ENCODE measurements around the gene GBX1.

DNA sequence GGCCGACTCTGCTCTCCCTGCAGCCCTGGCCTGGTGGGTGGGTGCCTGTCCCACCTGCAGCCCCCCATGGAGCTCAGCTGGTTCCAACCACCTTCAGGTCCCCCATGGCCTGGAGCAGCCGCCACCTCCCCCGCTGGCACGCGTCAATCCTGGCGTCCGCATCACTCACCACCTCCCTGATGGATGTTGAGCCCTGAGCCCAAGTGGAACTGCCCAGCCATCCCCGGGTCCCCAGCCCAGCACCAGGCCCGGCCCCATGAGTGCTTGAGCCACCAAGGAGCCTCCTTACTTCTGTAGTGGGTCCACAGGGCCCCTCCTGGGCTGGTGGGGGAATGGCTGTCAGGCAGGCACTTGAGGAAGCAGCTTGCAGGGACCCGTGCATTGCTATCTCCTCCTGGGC lies 66.6 kb downstream of the GBX1 start:
- no peak for TF ChIP-seq POLR2A (IDR thresholded peaks at IDR 0.05)
- TF ChIP-seq, protein P1, sequence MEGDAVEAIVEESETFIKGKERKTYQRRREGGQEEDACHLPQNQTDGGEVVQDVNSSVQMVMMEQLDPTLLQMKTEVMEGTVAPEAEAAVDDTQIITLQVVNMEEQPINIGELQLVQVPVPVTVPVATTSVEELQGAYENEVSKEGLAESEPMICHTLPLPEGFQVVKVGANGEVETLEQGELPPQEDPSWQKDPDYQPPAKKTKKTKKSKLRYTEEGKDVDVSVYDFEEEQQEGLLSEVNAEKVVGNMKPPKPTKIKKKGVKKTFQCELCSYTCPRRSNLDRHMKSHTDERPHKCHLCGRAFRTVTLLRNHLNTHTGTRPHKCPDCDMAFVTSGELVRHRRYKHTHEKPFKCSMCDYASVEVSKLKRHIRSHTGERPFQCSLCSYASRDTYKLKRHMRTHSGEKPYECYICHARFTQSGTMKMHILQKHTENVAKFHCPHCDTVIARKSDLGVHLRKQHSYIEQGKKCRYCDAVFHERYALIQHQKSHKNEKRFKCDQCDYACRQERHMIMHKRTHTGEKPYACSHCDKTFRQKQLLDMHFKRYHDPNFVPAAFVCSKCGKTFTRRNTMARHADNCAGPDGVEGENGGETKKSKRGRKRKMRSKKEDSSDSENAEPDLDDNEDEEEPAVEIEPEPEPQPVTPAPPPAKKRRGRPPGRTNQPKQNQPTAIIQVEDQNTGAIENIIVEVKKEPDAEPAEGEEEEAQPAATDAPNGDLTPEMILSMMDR (IDR thresholded peaks at IDR 0.05) = no peak

Data from right lobe of liver (tissue), 4 donors.